ENCODE measurements around the gene TRIO. TPM values are rescaled to one million over a fixed set of nuclear protein-coding genes. Genes with fewer than 3 reads are reported as not detected.
A peak's percentile ranks its signal among the peaks of the same experiment; 100 is the strongest.

TRIO gene
- total RNA-seq, 6 experiments from 2014 or later: 167 to 219 (median 190) TPM

GRCh38 chr5:14216372-14216771, 73.2 kb downstream of the TRIO start:
- Mint-ChIP-seq H3K4me3 (peak overlapping the region; percentile 13; the same call in 1 of the 2 replicates), H3K27me3 (ENCODE audit: insufficient read depth) (peaks cover 7% of the 10 kb centered on the region), H3K27ac (peak overlapping the region; percentile 65), H3K36me3 (ENCODE audit: low read depth) (peaks cover 40% of the 10 kb centered on the region), H3K9me3 (no peaks in the 10 kb centered on the region; the same call in 1 of the 2 replicates), H3K4me1 (ENCODE audit: low read depth) (peaks cover 100% of the 10 kb centered on the region)
- no peak for DNase-seq
- no peak for TF ChIP-seq CTCF (IDR thresholded peaks at IDR 0.05)

GRCh38 chr5:14216902-14217301, 73.8 kb downstream of the TRIO start:
- Mint-ChIP-seq H3K4me1 (ENCODE audit: low read depth) (peaks cover 100% of the 10 kb centered on the region), H3K36me3 (ENCODE audit: low read depth) (peaks cover 45% of the 10 kb centered on the region), H3K27ac (peak overlapping the region; percentile 65), H3K9me3 (no peaks in the 10 kb centered on the region; the same call in 1 of the 2 replicates), H3K4me3 (no peak overlapping the region; the same call in 1 of the 2 replicates), H3K27me3 (ENCODE audit: insufficient read depth) (peaks cover 7% of the 10 kb centered on the region)
- no peak for TF ChIP-seq CTCF (IDR thresholded peaks at IDR 0.05)
- no peak for DNase-seq

GRCh38 chr5:14217587-14217986, 74.4 kb downstream of the TRIO start:
- no peak for TF ChIP-seq CTCF (IDR thresholded peaks at IDR 0.05)
- Mint-ChIP-seq H3K4me3 (no peak overlapping the region), H3K36me3 (ENCODE audit: low read depth) (peaks cover 46% of the 10 kb centered on the region), H3K27me3 (ENCODE audit: insufficient read depth) (peaks cover 7% of the 10 kb centered on the region), H3K9me3 (no peaks in the 10 kb centered on the region; the same call in 1 of the 2 replicates), H3K27ac (peak overlapping the region; percentile 63), H3K4me1 (ENCODE audit: low read depth) (peaks cover 96% of the 10 kb centered on the region)
- DNase-seq: no peak

- H3K36me3 Mint-ChIP-seq (ENCODE audit: low read depth): peaks cover 50% of the 10 kb centered on the region
- H3K27ac Mint-ChIP-seq: peak overlapping the region; percentile 63; the same call in 1 of the 2 replicates
- no peak for DNase-seq
- peaks cover 7% of the 10 kb centered on the region for H3K27me3 Mint-ChIP-seq (ENCODE audit: insufficient read depth)
- no peak for TF ChIP-seq CTCF (IDR thresholded peaks at IDR 0.05)
- H3K9me3 Mint-ChIP-seq: no peaks in the 10 kb centered on the region; the same call in 1 of the 2 replicates
- no peak overlapping the region for H3K4me3 Mint-ChIP-seq
- peaks cover 96% of the 10 kb centered on the region for H3K4me1 Mint-ChIP-seq (ENCODE audit: low read depth)
Observed at GRCh38 chr5:14218011-14218410, 74.9 kb downstream of the TRIO start.

- DNase-seq: no peak
- H3K27me3 Mint-ChIP-seq (ENCODE audit: insufficient read depth): peaks cover 7% of the 10 kb centered on the region
- TF ChIP-seq CTCF (IDR thresholded peaks at IDR 0.05): no peak
- H3K9me3 Mint-ChIP-seq: no peaks in the 10 kb centered on the region; the same call in 1 of the 2 replicates
- peaks cover 55% of the 10 kb centered on the region for H3K36me3 Mint-ChIP-seq (ENCODE audit: low read depth)
- peak overlapping the region; percentile 63 for H3K27ac Mint-ChIP-seq
- peaks cover 96% of the 10 kb centered on the region for H3K4me1 Mint-ChIP-seq (ENCODE audit: low read depth)
- H3K4me3 Mint-ChIP-seq: no peak overlapping the region; the same call in 1 of the 2 replicates
Observed at GRCh38 chr5:14218480-14218879, 75.3 kb downstream of the TRIO start.

All from HFFc6 (cell line).